ENCODE data around the gene AK4.
"Not testable (repeated sequence)": the region's sequence is repeated elsewhere in the genome, so short reads cannot be mapped to it uniquely, and the experiment has no call there.

DNA sequence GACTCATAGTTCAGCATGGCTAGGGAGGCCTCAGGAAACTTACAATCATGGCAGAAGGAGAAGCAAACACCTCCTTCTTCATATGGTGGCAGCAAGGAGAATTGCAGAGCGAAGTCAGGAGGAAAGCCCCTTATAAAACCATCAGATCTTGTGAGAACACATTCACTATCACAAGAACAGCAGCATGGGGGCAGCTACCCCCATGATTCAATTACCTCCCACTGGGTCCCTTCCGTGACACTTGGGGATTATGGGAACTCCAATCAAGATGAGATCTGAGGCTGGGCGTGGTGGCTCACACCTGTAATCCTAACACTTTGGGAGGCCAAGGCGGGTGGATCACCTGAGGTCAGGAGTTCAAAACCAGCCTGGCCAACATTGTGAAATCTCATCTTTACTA lies 18.9 kb upstream of the AK4 start:
- TF ChIP-seq, protein P1, sequence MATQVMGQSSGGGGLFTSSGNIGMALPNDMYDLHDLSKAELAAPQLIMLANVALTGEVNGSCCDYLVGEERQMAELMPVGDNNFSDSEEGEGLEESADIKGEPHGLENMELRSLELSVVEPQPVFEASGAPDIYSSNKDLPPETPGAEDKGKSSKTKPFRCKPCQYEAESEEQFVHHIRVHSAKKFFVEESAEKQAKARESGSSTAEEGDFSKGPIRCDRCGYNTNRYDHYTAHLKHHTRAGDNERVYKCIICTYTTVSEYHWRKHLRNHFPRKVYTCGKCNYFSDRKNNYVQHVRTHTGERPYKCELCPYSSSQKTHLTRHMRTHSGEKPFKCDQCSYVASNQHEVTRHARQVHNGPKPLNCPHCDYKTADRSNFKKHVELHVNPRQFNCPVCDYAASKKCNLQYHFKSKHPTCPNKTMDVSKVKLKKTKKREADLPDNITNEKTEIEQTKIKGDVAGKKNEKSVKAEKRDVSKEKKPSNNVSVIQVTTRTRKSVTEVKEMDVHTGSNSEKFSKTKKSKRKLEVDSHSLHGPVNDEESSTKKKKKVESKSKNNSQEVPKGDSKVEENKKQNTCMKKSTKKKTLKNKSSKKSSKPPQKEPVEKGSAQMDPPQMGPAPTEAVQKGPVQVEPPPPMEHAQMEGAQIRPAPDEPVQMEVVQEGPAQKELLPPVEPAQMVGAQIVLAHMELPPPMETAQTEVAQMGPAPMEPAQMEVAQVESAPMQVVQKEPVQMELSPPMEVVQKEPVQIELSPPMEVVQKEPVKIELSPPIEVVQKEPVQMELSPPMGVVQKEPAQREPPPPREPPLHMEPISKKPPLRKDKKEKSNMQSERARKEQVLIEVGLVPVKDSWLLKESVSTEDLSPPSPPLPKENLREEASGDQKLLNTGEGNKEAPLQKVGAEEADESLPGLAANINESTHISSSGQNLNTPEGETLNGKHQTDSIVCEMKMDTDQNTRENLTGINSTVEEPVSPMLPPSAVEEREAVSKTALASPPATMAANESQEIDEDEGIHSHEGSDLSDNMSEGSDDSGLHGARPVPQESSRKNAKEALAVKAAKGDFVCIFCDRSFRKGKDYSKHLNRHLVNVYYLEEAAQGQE (tag by site-specific recombination; IDR thresholded peaks at IDR 0.05): not testable (repeated sequence)
- not testable (repeated sequence) for TF ChIP-seq ZNF266 (tag by site-specific recombination; IDR thresholded peaks at IDR 0.05; ENCODE audit: low read depth); ZNF239 (tag by site-specific recombination; IDR thresholded peaks at IDR 0.05); ZFP3 (tag by site-specific recombination; IDR thresholded peaks at IDR 0.05; ENCODE audit: low read depth); ZNF146 (tag by site-specific recombination; IDR thresholded peaks at IDR 0.05); ZNF701 (tag by site-specific recombination; IDR thresholded peaks at IDR 0.05); ZNF121 (tag by site-specific recombination; IDR thresholded peaks at IDR 0.05); ZNF175 (tag by site-specific recombination; IDR thresholded peaks at IDR 0.05)
- TF ChIP-seq, protein P2, sequence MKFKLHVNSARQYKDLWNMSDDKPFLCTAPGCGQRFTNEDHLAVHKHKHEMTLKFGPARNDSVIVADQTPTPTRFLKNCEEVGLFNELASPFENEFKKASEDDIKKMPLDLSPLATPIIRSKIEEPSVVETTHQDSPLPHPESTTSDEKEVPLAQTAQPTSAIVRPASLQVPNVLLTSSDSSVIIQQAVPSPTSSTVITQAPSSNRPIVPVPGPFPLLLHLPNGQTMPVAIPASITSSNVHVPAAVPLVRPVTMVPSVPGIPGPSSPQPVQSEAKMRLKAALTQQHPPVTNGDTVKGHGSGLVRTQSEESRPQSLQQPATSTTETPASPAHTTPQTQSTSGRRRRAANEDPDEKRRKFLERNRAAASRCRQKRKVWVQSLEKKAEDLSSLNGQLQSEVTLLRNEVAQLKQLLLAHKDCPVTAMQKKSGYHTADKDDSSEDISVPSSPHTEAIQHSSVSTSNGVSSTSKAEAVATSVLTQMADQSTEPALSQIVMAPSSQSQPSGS (tag by site-specific recombination; IDR thresholded peaks at IDR 0.05; ENCODE audit: low read depth): not testable (repeated sequence)
- TF ChIP-seq, protein P3, sequence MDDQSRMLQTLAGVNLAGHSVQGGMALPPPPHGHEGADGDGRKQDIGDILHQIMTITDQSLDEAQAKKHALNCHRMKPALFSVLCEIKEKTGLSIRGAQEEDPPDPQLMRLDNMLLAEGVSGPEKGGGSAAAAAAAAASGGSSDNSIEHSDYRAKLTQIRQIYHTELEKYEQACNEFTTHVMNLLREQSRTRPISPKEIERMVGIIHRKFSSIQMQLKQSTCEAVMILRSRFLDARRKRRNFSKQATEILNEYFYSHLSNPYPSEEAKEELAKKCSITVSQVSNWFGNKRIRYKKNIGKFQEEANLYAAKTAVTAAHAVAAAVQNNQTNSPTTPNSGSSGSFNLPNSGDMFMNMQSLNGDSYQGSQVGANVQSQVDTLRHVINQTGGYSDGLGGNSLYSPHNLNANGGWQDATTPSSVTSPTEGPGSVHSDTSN (CRISPR knock-in tag; IDR thresholded peaks at IDR 0.05): not testable (repeated sequence)
- TF ChIP-seq, protein P4, sequence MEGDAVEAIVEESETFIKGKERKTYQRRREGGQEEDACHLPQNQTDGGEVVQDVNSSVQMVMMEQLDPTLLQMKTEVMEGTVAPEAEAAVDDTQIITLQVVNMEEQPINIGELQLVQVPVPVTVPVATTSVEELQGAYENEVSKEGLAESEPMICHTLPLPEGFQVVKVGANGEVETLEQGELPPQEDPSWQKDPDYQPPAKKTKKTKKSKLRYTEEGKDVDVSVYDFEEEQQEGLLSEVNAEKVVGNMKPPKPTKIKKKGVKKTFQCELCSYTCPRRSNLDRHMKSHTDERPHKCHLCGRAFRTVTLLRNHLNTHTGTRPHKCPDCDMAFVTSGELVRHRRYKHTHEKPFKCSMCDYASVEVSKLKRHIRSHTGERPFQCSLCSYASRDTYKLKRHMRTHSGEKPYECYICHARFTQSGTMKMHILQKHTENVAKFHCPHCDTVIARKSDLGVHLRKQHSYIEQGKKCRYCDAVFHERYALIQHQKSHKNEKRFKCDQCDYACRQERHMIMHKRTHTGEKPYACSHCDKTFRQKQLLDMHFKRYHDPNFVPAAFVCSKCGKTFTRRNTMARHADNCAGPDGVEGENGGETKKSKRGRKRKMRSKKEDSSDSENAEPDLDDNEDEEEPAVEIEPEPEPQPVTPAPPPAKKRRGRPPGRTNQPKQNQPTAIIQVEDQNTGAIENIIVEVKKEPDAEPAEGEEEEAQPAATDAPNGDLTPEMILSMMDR (tag by site-specific recombination; IDR thresholded peaks at IDR 0.05): not testable (repeated sequence)
- TF ChIP-seq, protein P5, sequence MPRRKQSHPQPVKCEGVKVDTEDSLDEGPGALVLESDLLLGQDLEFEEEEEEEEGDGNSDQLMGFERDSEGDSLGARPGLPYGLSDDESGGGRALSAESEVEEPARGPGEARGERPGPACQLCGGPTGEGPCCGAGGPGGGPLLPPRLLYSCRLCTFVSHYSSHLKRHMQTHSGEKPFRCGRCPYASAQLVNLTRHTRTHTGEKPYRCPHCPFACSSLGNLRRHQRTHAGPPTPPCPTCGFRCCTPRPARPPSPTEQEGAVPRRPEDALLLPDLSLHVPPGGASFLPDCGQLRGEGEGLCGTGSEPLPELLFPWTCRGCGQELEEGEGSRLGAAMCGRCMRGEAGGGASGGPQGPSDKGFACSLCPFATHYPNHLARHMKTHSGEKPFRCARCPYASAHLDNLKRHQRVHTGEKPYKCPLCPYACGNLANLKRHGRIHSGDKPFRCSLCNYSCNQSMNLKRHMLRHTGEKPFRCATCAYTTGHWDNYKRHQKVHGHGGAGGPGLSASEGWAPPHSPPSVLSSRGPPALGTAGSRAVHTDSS (tag by site-specific recombination; IDR thresholded peaks at IDR 0.05): not testable (repeated sequence)
- TF ChIP-seq, protein P6, sequence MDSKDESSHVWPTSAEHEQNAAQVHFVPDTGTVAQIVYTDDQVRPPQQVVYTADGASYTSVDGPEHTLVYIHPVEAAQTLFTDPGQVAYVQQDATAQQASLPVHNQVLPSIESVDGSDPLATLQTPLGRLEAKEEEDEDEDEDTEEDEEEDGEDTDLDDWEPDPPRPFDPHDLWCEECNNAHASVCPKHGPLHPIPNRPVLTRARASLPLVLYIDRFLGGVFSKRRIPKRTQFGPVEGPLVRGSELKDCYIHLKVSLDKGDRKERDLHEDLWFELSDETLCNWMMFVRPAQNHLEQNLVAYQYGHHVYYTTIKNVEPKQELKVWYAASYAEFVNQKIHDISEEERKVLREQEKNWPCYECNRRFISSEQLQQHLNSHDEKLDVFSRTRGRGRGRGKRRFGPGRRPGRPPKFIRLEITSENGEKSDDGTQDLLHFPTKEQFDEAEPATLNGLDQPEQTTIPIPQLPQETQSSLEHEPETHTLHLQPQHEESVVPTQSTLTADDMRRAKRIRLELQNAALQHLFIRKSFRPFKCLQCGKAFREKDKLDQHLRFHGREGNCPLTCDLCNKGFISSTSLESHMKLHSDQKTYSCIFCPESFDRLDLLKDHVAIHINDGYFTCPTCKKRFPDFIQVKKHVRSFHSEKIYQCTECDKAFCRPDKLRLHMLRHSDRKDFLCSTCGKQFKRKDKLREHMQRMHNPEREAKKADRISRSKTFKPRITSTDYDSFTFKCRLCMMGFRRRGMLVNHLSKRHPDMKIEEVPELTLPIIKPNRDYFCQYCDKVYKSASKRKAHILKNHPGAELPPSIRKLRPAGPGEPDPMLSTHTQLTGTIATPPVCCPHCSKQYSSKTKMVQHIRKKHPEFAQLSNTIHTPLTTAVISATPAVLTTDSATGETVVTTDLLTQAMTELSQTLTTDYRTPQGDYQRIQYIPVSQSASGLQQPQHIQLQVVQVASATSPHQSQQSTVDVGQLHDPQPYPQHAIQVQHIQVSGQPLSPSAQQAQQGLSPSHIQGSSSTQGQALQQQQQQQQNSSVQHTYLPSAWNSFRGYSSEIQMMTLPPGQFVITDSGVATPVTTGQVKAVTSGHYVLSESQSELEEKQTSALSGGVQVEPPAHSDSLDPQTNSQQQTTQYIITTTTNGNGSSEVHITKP (tag by site-specific recombination; IDR thresholded peaks at IDR 0.05): not testable (repeated sequence)

All from HEK293 (cell line).